OCI-LY7 (cell line): Measurements from ENCODE around the gene CLIC4. TPM values are rescaled to one million over a fixed set of nuclear protein-coding genes. Genes with fewer than 3 reads are reported as not detected.

ENCODE experiments used
- BruUV-seq: library from RNA; stranded (reverse); fragments of 400-500 nt; replicated peaks from 2 replicates; lab custom pipeline; 2021; lab: Mats Ljungman, UMichigan
- CTCF ChIA-PET: fragments of 300-600 bp; sonication (Branson Sonifier 250); formaldehyde crosslinking; loops from one replicate; lab custom pipeline; 2022; ENCODE audit warnings: antibody characterized with exemption; ENCODE audit not compliant: unreplicated experiment; lab: Charles Lee
- POLR2A ChIA-PET: fragments of 300-600 bp; sonication (Branson Sonifier 250); formaldehyde crosslinking; loops from one replicate; lab custom pipeline; 2022; ENCODE audit warnings: antibody characterized with exemption; lab: Charles Lee
- DNase-seq: peaks from one replicate; pipeline ENCODE4 v3.0.0-alpha.2; 2015; ENCODE audit warnings: low spot score
- H2AFZ ChIP-seq: fragments of 200-600 bp; sonication (generic), shearing (Covaris generic); 2 replicates; pipeline ENCODE4 v1.6.1; 2014; ENCODE audit warnings: mild to moderate bottlenecking, antibody characterized with exemption, low read length, moderate library complexity
- H3K27ac ChIP-seq: fragments of 200-600 bp; sonication (generic); 2 replicates; pipeline ENCODE4 v1.5.1; 2014; ENCODE audit warnings: mixed run types, low read depth, mild to moderate bottlenecking, moderate library complexity, low read length, inconsistent platforms; ENCODE audit not compliant: poor library complexity, severe bottlenecking
- H3K36me3 ChIP-seq: fragments of 200-600 bp; sonication (generic); 2 replicates; pipeline ENCODE4 v1.6.1; 2014; ENCODE audit warnings: mild to moderate bottlenecking, antibody characterized with exemption, low read length, moderate library complexity, mixed read lengths; ENCODE audit not compliant: insufficient read depth
- H3K4me1 ChIP-seq: fragments of 200-600 bp; sonication (generic); 2 replicates; pipeline ENCODE4 v1.5.1; 2014; ENCODE audit warnings: mild to moderate bottlenecking, low read length; ENCODE audit not compliant: insufficient read depth, poor library complexity, severe bottlenecking
- H3K4me2 ChIP-seq: fragments of 200-600 bp; sonication (generic); 2 replicates; pipeline ENCODE4 v1.6.1; 2014; ENCODE audit warnings: mild to moderate bottlenecking, low read length
- H3K4me3 ChIP-seq: fragments of 200-600 bp; sonication (generic); 2 replicates; pipeline ENCODE4 v1.5.1; 2014; ENCODE audit warnings: mild to moderate bottlenecking, low read depth, low read length; ENCODE audit not compliant: poor library complexity, severe bottlenecking
- H3K79me2 ChIP-seq: fragments of 200-600 bp; sonication (generic); 2 replicates; pipeline ENCODE4 v1.6.1; 2016; ENCODE audit warnings: low read depth, mild to moderate bottlenecking, low read length, moderate library complexity, mixed read lengths; ENCODE audit not compliant: insufficient read depth
- H3K9me2 ChIP-seq: fragments of 200-600 bp; sonication (generic); 2 replicates; pipeline ENCODE4 v1.6.1; 2016; ENCODE audit warnings: mild to moderate bottlenecking, low read length, mixed read lengths; ENCODE audit not compliant: insufficient read depth
- H3K9me3 ChIP-seq: fragments of 200-600 bp; sonication (generic); 2 replicates; pipeline ENCODE4 v1.6.1; 2014; ENCODE audit warnings: mild to moderate bottlenecking, mixed run types, low read length, mixed read lengths
- H4K20me1 ChIP-seq: fragments of 200-600 bp; sonication (generic); 2 replicates; pipeline ENCODE4 v1.6.1; 2014; ENCODE audit warnings: mild to moderate bottlenecking, antibody characterized with exemption, low read length, moderate library complexity, mixed read lengths; ENCODE audit not compliant: insufficient read depth
- CTCF ChIP-seq: fragments of 200-600 bp; sonication (generic); conservative IDR thresholded peaks from 2 replicates; pipeline ENCODE4 v1.5.1; 2014; ENCODE audit warnings: mild to moderate bottlenecking, antibody characterized with exemption, low read length, moderate library complexity, mixed read lengths
- EZH2phosphoT487 ChIP-seq: fragments of 200-600 bp; sonication (generic); IDR thresholded peaks from 2 replicates; pipeline ENCODE4 v1.6.1; 2018; ENCODE audit warnings: low read depth, borderline replicate concordance, mild to moderate bottlenecking, mixed run types, antibody characterized with exemption, low read length, moderate library complexity, mixed read lengths
- intact Hi-C: fragments of 100-400 bp; cut with micrococcal nuclease; formaldehyde crosslinking; loops from one replicate; pipeline ENCODE4 v1.10.0; 2022; ENCODE audit not compliant: unreplicated experiment
- total RNA-seq, 2 experiments: library from RNA; depleted of rRNA in 1 of 2; stranded (reverse); fragments of >200 nt in 1 of 2; shearing (Covaris generic) in 1 of 2; gene quantifications; 2 replicates each; pipeline ENCODE4 v1.2.3, GENCODE V29; 2014 to 2022

The CLIC4 gene
- total RNA-seq, 2 experiments from 2014 or later = 35.5 to 116 TPM

GRCh38 chr1:24783713-24784112, 38.5 kb downstream of the CLIC4 start:
- CTCF ChIA-PET = interaction anchor here (1.1 kb wide), 1 partner anchor 95 kb away, joined by 3 read pairs; no protein-coding TSS in a partner anchor
- intact Hi-C loops = no loop called here

GRCh38 chr1:24786191-24786590, 40.9 kb downstream of the CLIC4 start:
- intact Hi-C loops = no loop called here
- H3K79me2 ChIP-seq = peaks cover 89% of the 10 kb centered on the region
- POLR2A ChIA-PET = interaction anchor here (0.7 kb wide), 1 partner anchor 7 kb away, joined by 6 read pairs; no protein-coding TSS in a partner anchor

More at GRCh38 chr1:24783713-24784112, 38.5 kb downstream of the CLIC4 start:
- no peaks in the 10 kb centered on the region for H3K4me1 ChIP-seq
- peaks cover 85% of the 10 kb centered on the region for H3K79me2 ChIP-seq
- no peak for TF ChIP-seq CTCF
- TF ChIP-seq EZH2phosphoT487 = no peak
- no peaks in the 10 kb centered on the region for H4K20me1 ChIP-seq
- no peak for DNase-seq
- POLR2A ChIA-PET = no interaction called here
- H3K36me3 ChIP-seq = peaks cover 45% of the 10 kb centered on the region
- no peaks in the 10 kb centered on the region for H3K9me3 ChIP-seq
- H3K9me2 ChIP-seq = no peaks in the 10 kb centered on the region
- no peak overlapping the region for H3K4me2 ChIP-seq
- H3K4me3 ChIP-seq = no peak overlapping the region
- no peak overlapping the region for H2AFZ ChIP-seq
- no peak overlapping the region for H3K27ac ChIP-seq
- BruUV-seq = no TSS peak

More at GRCh38 chr1:24786191-24786590, 40.9 kb downstream of the CLIC4 start:
- Histone ChIP-seq H3K27ac (no peak overlapping the region), H3K4me3 (no peak overlapping the region), H2AFZ (no peak overlapping the region), H3K9me3 (no peaks in the 10 kb centered on the region), H3K4me2 (no peak overlapping the region), H3K36me3 (peaks cover 34% of the 10 kb centered on the region), H4K20me1 (no peaks in the 10 kb centered on the region), H3K9me2 (no peaks in the 10 kb centered on the region), H3K4me1 (no peaks in the 10 kb centered on the region)
- CTCF ChIA-PET = no interaction called here
- BruUV-seq = no TSS peak
- TF ChIP-seq CTCF (no peak), EZH2phosphoT487 (no peak)
- no peak for DNase-seq
